Esophagus squamous epithelium (tissue), 5 donors: Measurements from ENCODE around the gene VIPR1. TPM values are rescaled to one million over a fixed set of nuclear protein-coding genes. Genes with fewer than 3 reads are reported as not detected.
"Not testable (repeated sequence)": the region's sequence is repeated elsewhere in the genome, so short reads cannot be mapped to it uniquely, and the experiment has no call there.

Source experiments
- DNase-seq: peaks from one replicate; lab custom pipeline; 2025; lab: John Stamatoyannopoulos, UW
- H3K27ac ChIP-seq, 4 donors: fragments of 200-600 bp; sonication (generic); one replicate each; pipeline ENCODE4 v1.5.1; 2016 to 2019; ENCODE audit warnings: mild to moderate bottlenecking in 1 of 4
- H3K27me3 ChIP-seq, 4 donors: fragments of 200-600 bp; sonication (generic); 1 replicate in 3 of 4; 2 replicates in 1 of 4; pipeline versions ENCODE4 v1.5.1 to v1.6.0; 2017 to 2021; ENCODE audit warnings: antibody characterized with exemption in 1 of 4
- H3K36me3 ChIP-seq, 3 donors: fragments of 200-600 bp; sonication (generic); one replicate each; pipeline ENCODE4 v1.5.1; 2016 to 2019
- H3K4me1 ChIP-seq, 3 donors: fragments of 200-600 bp; sonication (generic); one replicate each; pipeline ENCODE4 v1.5.1; 2017 to 2019
- H3K4me3 ChIP-seq, 4 donors: fragments of 200-600 bp; sonication (generic); 1 replicate in 3 of 4; 2 replicates in 1 of 4; pipeline ENCODE4 v1.5.1; 2016 to 2019; ENCODE audit warnings: mild to moderate bottlenecking in 2 of 4, moderate library complexity in 1 of 4
- H3K9me3 ChIP-seq, 3 donors: fragments of 200-600 bp; sonication (generic); one replicate each; pipeline ENCODE4 v1.5.1; 2016 to 2019
- CTCF ChIP-seq, 6 experiments: fragments of 450-650 bp in 4 of 6; fragments of 200-600 bp in 2 of 6; sonication (generic) in 2 of 6; IDR thresholded peaks; one replicate each; pipeline ENCODE4 v1.5.1; 2016 to 2019; ENCODE audit warnings: antibody characterized with exemption in 6 of 6, mild to moderate bottlenecking in 4 of 6, moderate library complexity in 4 of 6
- POLR2A ChIP-seq, 4 donors: fragments of 450-650 bp; IDR thresholded peaks; one replicate each; pipeline ENCODE4 v1.6.1; 2017; ENCODE audit warnings: antibody characterized with exemption in 4 of 4, mild to moderate bottlenecking in 4 of 4, moderate library complexity in 3 of 4
- WGBS, 2 donors: methylation state at CpG; one replicate each; pipeline ENCODE4 v1.1.5; 2018; 5-methylcytosine and 5-hydroxymethylcytosine counted together
- intact Hi-C: fragments of 100-400 bp; cut with DNase I; formaldehyde crosslinking; loops from one replicate; pipeline ENCODE4 v1.15.0; 2022
- total RNA-seq, 4 donors: library from RNA; depleted of rRNA; stranded (reverse); fragments of >200 nt; gene quantifications; one replicate each; pipeline ENCODE4 v1.1.0, GENCODE V29; 2016
- donor health status: DM: yes; HTN: yes; CAD: no.

The VIPR1 gene
- total RNA-seq, 4 donors from 2014 or later, result 3.6 to 15.4 (median 8.6) TPM

- no peak for TF ChIP-seq POLR2A (IDR thresholded peaks at IDR 0.05)
- TF ChIP-seq CTCF (IDR thresholded peaks at IDR 0.05), result peak; percentile 83 to 97 (median 88)
- intact Hi-C loops, result no loop called here
- Histone ChIP-seq H3K27ac (peak overlapping the region in 1 of 4 donors; percentile 48), H3K4me1 (peaks cover 0 to 45% (median 4%) of the 10 kb centered on the region in 3 donors), H3K36me3 (peaks cover 0 to 41% (median 0%) of the 10 kb centered on the region in 3 donors), H3K4me3 (no peak overlapping the region), H3K9me3 (no peaks in the 10 kb centered on the region), H3K27me3 (no peaks in the 10 kb centered on the region)
- no peak for DNase-seq
- 62 to 69% methylated on average over 2 of the region's 7 CpGs for WGBS, 2 donors
These were observed 45.0 kb downstream of the VIPR1 start for GRCh38 chr3:42547401-42547945.

GRCh38 chr3:42549131-42549530, 46.7 kb downstream of the VIPR1 start:
- TF ChIP-seq CTCF (IDR thresholded peaks at IDR 0.05) (no peak), POLR2A (IDR thresholded peaks at IDR 0.05) (no peak)
- no peaks in the 10 kb centered on the region for H3K27me3 ChIP-seq
- no peak overlapping the region for H3K4me3 ChIP-seq
- peaks cover 0 to 35% (median 4%) of the 10 kb centered on the region in 3 donors for H3K4me1 ChIP-seq
- peaks cover 0 to 58% (median 0%) of the 10 kb centered on the region in 3 donors for H3K36me3 ChIP-seq
- no peak for DNase-seq
- no peaks in the 10 kb centered on the region for H3K9me3 ChIP-seq
- H3K27ac ChIP-seq, result no peak overlapping the region
- intact Hi-C loops, result no loop called here
- WGBS, 2 donors, result 100% methylated on average over 2 of the region's 2 CpGs; no CpG with 5 or more reads in 1 of the 2 donors

- 87 to 92% methylated on average over 1 of the region's 1 CpG for WGBS, 2 donors
- TF ChIP-seq CTCF (IDR thresholded peaks at IDR 0.05), result no peak
- no peak for TF ChIP-seq POLR2A (IDR thresholded peaks at IDR 0.05)
- Histone ChIP-seq H3K27ac (no peak overlapping the region), H3K9me3 (no peaks in the 10 kb centered on the region), H3K36me3 (peaks cover 0 to 69% (median 0%) of the 10 kb centered on the region in 3 donors), H3K27me3 (no peaks in the 10 kb centered on the region), H3K4me3 (no peak overlapping the region), H3K4me1 (peaks cover 0 to 24% (median 4%) of the 10 kb centered on the region in 3 donors)
- DNase-seq, result no peak
- intact Hi-C loops, result no loop called here
These were observed 47.8 kb downstream of the VIPR1 start for GRCh38 chr3:42550250-42550649.

- Histone ChIP-seq H3K4me1 (no peaks in the 10 kb centered on the region), H3K27me3 (no peaks in the 10 kb centered on the region), H3K27ac (no peak overlapping the region), H3K4me3 (no peak overlapping the region), H3K36me3 (peaks cover 8 to 95% (median 16%) of the 10 kb centered on the region in 3 donors), H3K9me3 (no peaks in the 10 kb centered on the region)
- TF ChIP-seq CTCF (IDR thresholded peaks at IDR 0.05) (no peak), POLR2A (IDR thresholded peaks at IDR 0.05) (no peak)
- no peak for DNase-seq
- intact Hi-C loops, result no loop called here
- WGBS, 2 donors, result 47 to 56% methylated on average over 1 of the region's 1 CpG
These were observed 50.4 kb downstream of the VIPR1 start for GRCh38 chr3:42552830-42553229.

GRCh38 chr3:42556089-42556632, 53.7 kb downstream of the VIPR1 start:
- no peak overlapping the region for H3K4me3 ChIP-seq
- H3K27me3 ChIP-seq, result no peaks in the 10 kb centered on the region
- 65 to 72% methylated on average over 3 of the region's 3 CpGs for WGBS, 2 donors
- DNase-seq, result no peak
- peak in 1 of 4 donors; percentile 2 for TF ChIP-seq POLR2A (IDR thresholded peaks at IDR 0.05)
- no peak for TF ChIP-seq CTCF (IDR thresholded peaks at IDR 0.05)
- no peaks in the 10 kb centered on the region for H3K4me1 ChIP-seq
- H3K9me3 ChIP-seq, result no peaks in the 10 kb centered on the region
- no peak overlapping the region for H3K27ac ChIP-seq
- H3K36me3 ChIP-seq, result peaks cover 16 to 97% (median 19%) of the 10 kb centered on the region in 3 donors
- intact Hi-C loops, result no loop called here

GRCh38 chr3:42556817-42557216, 54.4 kb downstream of the VIPR1 start:
- H3K27ac ChIP-seq, DNase-seq, H3K9me3 ChIP-seq, H3K4me3 ChIP-seq, H3K4me1 ChIP-seq, H3K27me3 ChIP-seq, intact Hi-C loops: not testable (repeated sequence)
- 75 to 76% methylated on average over 6 of the region's 6 CpGs for WGBS, 2 donors
- H3K36me3 ChIP-seq, result peaks cover 16 to 99% (median 19%) of the 10 kb centered on the region in 3 donors
